Stimulated activated memory B cell treated with anti-CD40 and anti-IgM and Interleukin-4, amounts not matched to agents 10 μg/mL and 1 μg/mL and 100 μg/mL, for 72 hours (primary cell): Measurements from ENCODE around the gene PTPN4.

Source experiments
- ATAC-seq: fragments of 150-1000 bp; cut with Tn5 transposase; 2 replicates; pipeline ENCODE4 v1.10.0; 2021
- H3K27ac Mint-ChIP-seq: one replicate; pipeline ENCODE4 v1.8.0; 2022; ENCODE audit warnings: mild to moderate bottlenecking, mixed read lengths
- H3K27me3 Mint-ChIP-seq: one replicate; pipeline ENCODE4 v1.8.0; 2022; ENCODE audit warnings: mixed read lengths
- H3K36me3 Mint-ChIP-seq: one replicate; pipeline ENCODE4 v1.8.0; 2022; ENCODE audit warnings: mixed read lengths
- H3K4me1 Mint-ChIP-seq: one replicate; pipeline ENCODE4 v1.8.0; 2022; ENCODE audit warnings: mixed read lengths
- H3K4me3 Mint-ChIP-seq: one replicate; pipeline ENCODE4 v1.8.0; 2022; ENCODE audit warnings: mild to moderate bottlenecking, moderate library complexity, mixed read lengths
- H3K9me3 Mint-ChIP-seq: one replicate; pipeline ENCODE4 v1.8.0; 2022; ENCODE audit warnings: mixed read lengths

PTPN4 gene

GRCh38 chr2:119827866-119828507, 68.3 kb downstream of the PTPN4 start:
- H3K36me3 Mint-ChIP-seq: peaks cover 20% of the 10 kb centered on the region
- no peak overlapping the region for H3K27ac Mint-ChIP-seq
- no peak for ATAC-seq
- no peak overlapping the region for H3K4me3 Mint-ChIP-seq
- peaks cover 4% of the 10 kb centered on the region for H3K9me3 Mint-ChIP-seq
- H3K4me1 Mint-ChIP-seq: peaks cover 26% of the 10 kb centered on the region
- H3K27me3 Mint-ChIP-seq: no peaks in the 10 kb centered on the region

GRCh38 chr2:119836455-119837142, 76.9 kb downstream of the PTPN4 start:
- Mint-ChIP-seq H3K9me3 (no peaks in the 10 kb centered on the region), H3K4me1 (peaks cover 40% of the 10 kb centered on the region), H3K4me3 (no peak overlapping the region), H3K27me3 (no peaks in the 10 kb centered on the region), H3K36me3 (peaks cover 22% of the 10 kb centered on the region), H3K27ac (no peak overlapping the region)
- ATAC-seq: no peak

GRCh38 chr2:119837350-119837749, 77.6 kb downstream of the PTPN4 start:
- ATAC-seq: no peak
- no peak overlapping the region for H3K27ac Mint-ChIP-seq
- H3K27me3 Mint-ChIP-seq: no peaks in the 10 kb centered on the region
- no peaks in the 10 kb centered on the region for H3K9me3 Mint-ChIP-seq
- no peak overlapping the region for H3K4me3 Mint-ChIP-seq
- peaks cover 40% of the 10 kb centered on the region for H3K4me1 Mint-ChIP-seq
- peaks cover 22% of the 10 kb centered on the region for H3K36me3 Mint-ChIP-seq

DNA sequence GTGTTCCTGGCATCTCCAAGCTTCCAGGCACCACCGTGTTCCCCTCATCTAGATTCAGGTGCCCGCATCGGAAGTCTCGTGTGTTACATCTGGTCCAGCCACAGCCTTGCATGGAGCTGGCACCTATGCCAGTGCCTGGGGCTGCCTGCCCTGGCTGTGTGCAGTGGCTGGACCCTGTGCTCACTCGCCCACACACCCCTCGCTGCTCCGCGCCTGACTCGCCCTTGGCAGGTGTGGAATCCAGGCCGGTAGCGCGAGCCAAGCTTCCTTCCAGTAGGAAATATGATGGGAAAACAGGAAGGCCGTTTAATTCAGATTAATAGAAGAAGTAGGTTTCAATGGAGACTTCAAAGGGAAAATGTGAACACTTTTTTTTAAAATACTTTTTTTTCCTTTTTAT, 78.0 kb downstream of the PTPN4 start:
- ATAC-seq: no peak
- Mint-ChIP-seq H3K27me3 (no peaks in the 10 kb centered on the region), H3K4me3 (no peak overlapping the region), H3K9me3 (no peaks in the 10 kb centered on the region), H3K36me3 (peaks cover 22% of the 10 kb centered on the region), H3K27ac (no peak overlapping the region), H3K4me1 (peaks cover 36% of the 10 kb centered on the region)

DNA sequence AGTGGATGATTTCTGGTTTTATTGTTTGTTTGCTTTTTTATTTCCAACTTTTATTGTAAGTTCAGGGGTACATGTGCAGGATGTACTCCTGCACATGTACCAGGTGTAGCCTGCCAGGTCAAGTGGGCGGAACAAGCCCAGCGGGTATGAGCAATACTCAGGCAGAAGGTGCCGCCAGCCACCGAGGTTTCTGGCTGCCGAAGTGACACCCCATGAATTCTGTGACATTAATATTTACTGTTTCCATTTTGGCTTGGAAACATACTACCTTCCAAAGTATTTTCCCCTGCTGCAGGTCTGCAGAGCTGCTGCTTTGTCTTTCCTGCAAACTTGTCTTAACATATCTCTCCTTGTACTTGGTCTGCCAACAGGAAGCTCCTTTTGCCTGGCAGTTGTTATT, 78.5 kb downstream of the PTPN4 start:
- Mint-ChIP-seq H3K27ac (no peak overlapping the region), H3K4me3 (no peak overlapping the region), H3K4me1 (peaks cover 32% of the 10 kb centered on the region), H3K27me3 (no peaks in the 10 kb centered on the region), H3K36me3 (peaks cover 22% of the 10 kb centered on the region), H3K9me3 (no peaks in the 10 kb centered on the region)
- no peak for ATAC-seq

- Mint-ChIP-seq H3K9me3 (peaks cover 10% of the 10 kb centered on the region), H3K4me3 (no peak overlapping the region), H3K27me3 (no peaks in the 10 kb centered on the region), H3K4me1 (peaks cover 21% of the 10 kb centered on the region), H3K27ac (no peak overlapping the region), H3K36me3 (peaks cover 25% of the 10 kb centered on the region)
- ATAC-seq: no peak
Observed at GRCh38 chr2:119841550-119841949, 81.8 kb downstream of the PTPN4 start.

- Mint-ChIP-seq H3K27ac (no peak overlapping the region), H3K36me3 (peaks cover 50% of the 10 kb centered on the region), H3K9me3 (peaks cover 11% of the 10 kb centered on the region), H3K27me3 (no peaks in the 10 kb centered on the region), H3K4me3 (no peak overlapping the region), H3K4me1 (peaks cover 15% of the 10 kb centered on the region)
- ATAC-seq: no peak
Observed at GRCh38 chr2:119846021-119846420, 86.3 kb downstream of the PTPN4 start.

GRCh38 chr2:119849838-119850565, 90.3 kb downstream of the PTPN4 start:
- H3K9me3 Mint-ChIP-seq: peaks cover 22% of the 10 kb centered on the region
- H3K27ac Mint-ChIP-seq: no peak overlapping the region
- H3K27me3 Mint-ChIP-seq: no peaks in the 10 kb centered on the region
- no peak overlapping the region for H3K4me3 Mint-ChIP-seq
- peaks cover 15% of the 10 kb centered on the region for H3K4me1 Mint-ChIP-seq
- ATAC-seq: no peak
- H3K36me3 Mint-ChIP-seq: peaks cover 78% of the 10 kb centered on the region

DNA sequence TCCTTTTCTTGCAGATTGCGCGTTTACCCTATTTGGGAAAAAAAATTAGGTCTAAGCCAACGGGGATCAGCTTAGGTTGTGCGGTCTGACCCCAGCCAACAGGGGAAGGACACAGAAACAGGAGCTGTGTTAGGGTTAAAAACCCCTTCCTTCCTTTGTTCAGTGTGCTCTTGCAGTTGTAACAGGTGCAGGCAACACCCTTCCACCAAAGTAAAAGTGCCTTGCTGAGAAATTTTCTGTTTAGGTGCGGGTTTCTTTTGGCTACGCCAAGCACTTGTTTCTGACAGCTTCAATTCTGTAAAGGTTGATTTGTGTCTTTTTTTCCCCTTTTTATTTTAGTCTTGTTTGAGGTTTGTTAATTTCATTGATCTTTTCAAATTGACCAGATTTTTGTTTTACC, 92.5 kb downstream of the PTPN4 start:
- Mint-ChIP-seq H3K9me3 (peaks cover 11% of the 10 kb centered on the region), H3K27ac (no peak overlapping the region), H3K4me3 (no peak overlapping the region), H3K4me1 (peaks cover 15% of the 10 kb centered on the region), H3K36me3 (peaks cover 63% of the 10 kb centered on the region), H3K27me3 (no peaks in the 10 kb centered on the region)
- ATAC-seq: no peak

GRCh38 chr2:119853777-119854399, 94.2 kb downstream of the PTPN4 start:
- peaks cover 15% of the 10 kb centered on the region for H3K4me1 Mint-ChIP-seq
- no peak overlapping the region for H3K27ac Mint-ChIP-seq
- H3K4me3 Mint-ChIP-seq: no peak overlapping the region
- no peaks in the 10 kb centered on the region for H3K27me3 Mint-ChIP-seq
- peaks cover 53% of the 10 kb centered on the region for H3K36me3 Mint-ChIP-seq
- no peak for ATAC-seq
- H3K9me3 Mint-ChIP-seq: peaks cover 11% of the 10 kb centered on the region

DNA sequence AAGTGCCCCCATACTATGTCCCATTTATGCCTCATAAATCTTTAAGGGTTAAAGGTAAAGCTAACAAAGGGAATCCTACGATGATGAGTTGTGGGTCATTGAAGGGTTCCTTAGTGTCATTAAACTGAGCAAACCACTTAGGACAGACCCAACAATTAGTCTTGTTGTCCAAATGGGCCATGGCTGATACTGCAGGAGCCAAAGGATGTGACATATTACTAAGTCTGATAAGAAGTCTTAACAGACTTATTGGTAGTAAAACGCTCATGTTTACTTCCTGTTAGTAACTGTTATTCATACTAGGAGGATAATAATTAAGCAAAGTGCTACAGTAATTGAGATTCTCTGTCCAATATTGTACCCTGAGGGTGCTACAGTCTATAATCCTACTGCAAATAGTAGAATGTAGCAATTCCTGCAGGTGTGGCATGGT, 96.8 kb downstream of the PTPN4 start:
- ATAC-seq: no peak
- no peak overlapping the region for H3K4me3 Mint-ChIP-seq
- H3K27ac Mint-ChIP-seq: no peak overlapping the region
- peaks cover 29% of the 10 kb centered on the region for H3K4me1 Mint-ChIP-seq
- H3K36me3 Mint-ChIP-seq: peaks cover 31% of the 10 kb centered on the region
- peaks cover 11% of the 10 kb centered on the region for H3K9me3 Mint-ChIP-seq
- no peaks in the 10 kb centered on the region for H3K27me3 Mint-ChIP-seq

DNA sequence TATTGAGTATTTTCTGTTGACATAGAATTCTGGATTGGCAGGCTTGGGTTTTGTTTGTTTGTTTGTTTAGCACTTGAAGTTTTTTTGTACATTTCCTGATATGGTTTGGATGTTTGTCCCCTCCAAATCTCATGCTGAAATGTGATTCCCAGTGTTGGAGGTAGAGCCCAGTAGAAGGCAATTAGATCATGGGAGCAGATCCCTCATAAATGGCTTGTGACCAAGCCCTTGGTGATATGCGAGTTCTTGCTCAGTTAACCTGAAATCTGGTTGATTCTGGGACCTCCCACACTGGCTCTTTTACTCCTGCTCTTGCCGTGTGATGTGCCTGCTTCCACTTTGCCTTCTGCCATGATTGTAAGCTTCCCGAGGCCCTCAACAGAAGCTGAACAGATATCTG, 98.0 kb downstream of the PTPN4 start:
- H3K4me1 Mint-ChIP-seq: peaks cover 30% of the 10 kb centered on the region
- no peaks in the 10 kb centered on the region for H3K27me3 Mint-ChIP-seq
- H3K9me3 Mint-ChIP-seq: peaks cover 8% of the 10 kb centered on the region
- H3K4me3 Mint-ChIP-seq: no peak overlapping the region
- peaks cover 20% of the 10 kb centered on the region for H3K36me3 Mint-ChIP-seq
- no peak for ATAC-seq
- no peak overlapping the region for H3K27ac Mint-ChIP-seq

- no peaks in the 10 kb centered on the region for H3K27me3 Mint-ChIP-seq
- H3K4me3 Mint-ChIP-seq: no peak overlapping the region
- H3K4me1 Mint-ChIP-seq: peaks cover 39% of the 10 kb centered on the region
- no peak overlapping the region for H3K27ac Mint-ChIP-seq
- no peak for ATAC-seq
- peaks cover 20% of the 10 kb centered on the region for H3K36me3 Mint-ChIP-seq
- no peaks in the 10 kb centered on the region for H3K9me3 Mint-ChIP-seq
Observed at GRCh38 chr2:119859528-119859927, 99.8 kb downstream of the PTPN4 start.

DNA sequence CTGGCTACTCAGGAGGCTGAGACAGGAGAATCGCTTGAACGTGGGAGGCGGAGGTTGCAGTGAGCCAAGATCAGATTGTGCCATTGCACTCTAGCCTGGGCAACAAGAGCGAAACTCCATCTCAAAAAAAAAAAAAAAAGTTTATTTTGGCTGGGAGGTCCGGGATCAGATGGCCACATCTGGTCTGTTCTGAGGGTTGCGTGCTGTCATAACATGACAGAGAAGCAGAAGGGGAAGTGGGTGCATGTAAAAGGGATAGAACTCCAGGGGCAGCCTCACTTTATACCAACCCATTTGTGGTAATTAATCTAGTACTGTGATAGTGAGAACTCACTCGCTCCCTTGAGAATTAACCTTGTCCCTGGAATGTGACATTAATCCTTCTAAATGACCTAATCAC, 101.2 kb downstream of the PTPN4 start:
- H3K4me3 Mint-ChIP-seq: no peak overlapping the region
- H3K27me3 Mint-ChIP-seq: no peaks in the 10 kb centered on the region
- no peak overlapping the region for H3K27ac Mint-ChIP-seq
- H3K4me1 Mint-ChIP-seq: peaks cover 43% of the 10 kb centered on the region
- peaks cover 20% of the 10 kb centered on the region for H3K36me3 Mint-ChIP-seq
- H3K9me3 Mint-ChIP-seq: no peaks in the 10 kb centered on the region
- peak; percentile 48 for ATAC-seq

- H3K27ac Mint-ChIP-seq: no peak overlapping the region
- peaks cover 26% of the 10 kb centered on the region for H3K36me3 Mint-ChIP-seq
- peaks cover 52% of the 10 kb centered on the region for H3K4me1 Mint-ChIP-seq
- no peaks in the 10 kb centered on the region for H3K9me3 Mint-ChIP-seq
- ATAC-seq: peak; percentile 54
- H3K4me3 Mint-ChIP-seq: no peak overlapping the region
- H3K27me3 Mint-ChIP-seq: no peaks in the 10 kb centered on the region
Observed at GRCh38 chr2:119862127-119862889, 102.6 kb downstream of the PTPN4 start.
